SJCRH30 (cell line): ENCODE data around the gene ANKRD13D. TPM values are rescaled to one million over a fixed set of nuclear protein-coding genes. Genes with fewer than 3 reads are reported as not detected.
A peak's percentile ranks its signal among the peaks of the same experiment; 100 is the strongest.

Experiments used
- DNase-seq, 2 experiments: peaks; one replicate each; pipeline ENCODE4 v3.0.0-alpha.2; 2015 to 2020
- H3K27ac ChIP-seq: fragments of 250-450 bp; sonication (Bioruptor Pico); 2 replicates; pipeline ENCODE4 v1.5.1; 2020; ENCODE audit warnings: mild to moderate bottlenecking, moderate library complexity
- H3K27me3 ChIP-seq: fragments of 250-450 bp; sonication (Bioruptor Pico); 2 replicates; pipeline ENCODE4 v1.5.1; 2020; ENCODE audit warnings: mild to moderate bottlenecking, moderate library complexity
- H3K36me3 ChIP-seq: fragments of 250-450 bp; sonication (Bioruptor Pico); 2 replicates; pipeline ENCODE4 v1.5.1; 2020; ENCODE audit warnings: mild to moderate bottlenecking, moderate library complexity
- H3K4me1 ChIP-seq: fragments of 250-450 bp; sonication (Bioruptor Pico); 2 replicates; pipeline ENCODE4 v1.5.1; 2020; ENCODE audit warnings: mild to moderate bottlenecking, moderate library complexity
- H3K4me3 ChIP-seq: fragments of 250-450 bp; sonication (Bioruptor Pico); 2 replicates; pipeline ENCODE4 v1.5.1; 2020; ENCODE audit warnings: mild to moderate bottlenecking, moderate library complexity
- H3K9me3 ChIP-seq: fragments of 250-450 bp; sonication (Bioruptor Pico); replicated peaks from 2 replicates; pipeline ENCODE4 v1.5.1; 2020; ENCODE audit warnings: mild to moderate bottlenecking, moderate library complexity
- total RNA-seq: library from RNA; depleted of rRNA; stranded (reverse); fragments of >200 nt; shearing (Covaris generic); gene quantifications from 2 replicates; pipeline ENCODE4 v1.2.3, GENCODE V29; 2014; rRNA removed

ANKRD13D gene
- total RNA-seq: 15.3 and 19.9 TPM in 2 replicates

DNA sequence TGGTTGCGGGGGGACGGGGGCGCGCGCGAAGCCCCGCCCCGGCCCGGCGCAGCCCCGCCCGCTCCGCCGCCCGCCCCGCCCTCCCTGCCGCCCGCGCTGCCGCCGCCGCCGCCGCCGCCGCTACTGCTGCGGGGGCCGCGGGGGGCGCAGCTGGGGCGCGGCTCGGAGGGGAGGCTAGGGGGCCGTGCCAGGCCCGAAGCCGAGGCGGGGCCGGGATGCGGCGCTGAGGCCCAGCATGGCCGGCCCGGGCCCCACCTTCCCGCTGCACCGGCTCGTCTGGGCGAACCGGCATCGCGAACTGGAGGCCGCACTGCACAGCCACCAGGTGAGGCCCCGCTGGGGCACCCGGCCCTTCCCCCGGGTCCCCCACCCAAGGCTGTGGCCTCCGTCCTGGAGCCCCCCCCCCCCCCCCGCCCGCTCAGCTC is at the start of gene ANKRD13D:
ANKRD13D (plus strand) TSS at position 78 of the 425 bp plus-strand sequence; CDS start at position 236, 158 bp downstream.
- peaks cover 24% of the 10 kb centered on the region for H3K36me3 ChIP-seq

DNA sequence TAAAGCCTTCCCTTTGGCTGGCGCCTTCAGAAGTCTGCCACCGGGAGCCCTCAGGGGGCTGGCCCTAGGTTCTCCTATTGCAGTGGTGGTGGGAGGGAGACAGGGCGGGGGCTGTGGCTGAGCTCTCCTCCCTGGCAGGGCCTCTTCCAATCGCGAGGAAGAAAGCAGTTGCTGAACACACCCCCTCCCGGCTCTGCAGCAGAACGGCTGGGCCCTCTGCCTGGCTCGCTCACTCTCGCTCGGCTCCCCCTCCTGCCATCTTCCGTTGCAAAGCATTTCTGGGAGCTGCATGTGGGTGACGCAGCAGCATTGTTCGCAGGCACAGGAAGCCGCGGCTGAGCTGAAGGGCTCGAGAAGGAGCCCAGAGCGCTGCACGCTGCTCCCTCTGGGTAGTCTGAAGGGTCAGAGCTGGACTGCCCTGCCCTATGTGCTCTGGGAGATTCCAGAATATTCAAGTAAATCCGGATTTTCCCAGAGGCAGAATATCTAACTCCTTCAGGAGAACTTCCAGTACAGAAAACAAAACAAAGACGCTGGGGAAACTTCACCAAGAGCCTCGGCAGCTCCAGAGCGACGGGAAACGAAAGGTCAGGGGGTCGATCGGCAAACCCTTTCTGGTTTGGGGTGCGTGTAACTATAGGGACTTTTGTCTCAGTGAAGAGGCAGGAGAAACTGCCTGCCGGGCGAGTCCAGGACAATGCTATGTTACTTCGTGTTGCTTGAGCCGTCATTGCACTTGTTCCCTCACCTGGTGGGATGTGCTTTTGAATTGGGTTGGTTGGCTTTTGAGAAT is 49.1 kb upstream of the ANKRD13D start:
- Histone ChIP-seq H3K27me3 (no peaks in the 10 kb centered on the region), H3K4me3 (peak overlapping the region; percentile 66), H3K36me3 (peaks cover 17% of the 10 kb centered on the region), H3K4me1 (peaks cover 8% of the 10 kb centered on the region; the same call in 1 of the 2 replicates), H3K27ac (peak overlapping the region; percentile 75), H3K9me3 (no peaks in the 10 kb centered on the region)
- peak; percentile 97 to 98 for DNase-seq

More for the DNA sequence above, at the start of gene ANKRD13D:
- Histone ChIP-seq H3K27me3 (no peaks in the 10 kb centered on the region), H3K4me3 (peak within 1 kb of the TSS; percentile 91), H3K27ac (peak within 1 kb of the TSS; percentile 95), H3K9me3 (no peaks in the 10 kb centered on the region), H3K4me1 (peaks cover 7% of the 10 kb centered on the region)
- no peak for DNase-seq

DNA sequence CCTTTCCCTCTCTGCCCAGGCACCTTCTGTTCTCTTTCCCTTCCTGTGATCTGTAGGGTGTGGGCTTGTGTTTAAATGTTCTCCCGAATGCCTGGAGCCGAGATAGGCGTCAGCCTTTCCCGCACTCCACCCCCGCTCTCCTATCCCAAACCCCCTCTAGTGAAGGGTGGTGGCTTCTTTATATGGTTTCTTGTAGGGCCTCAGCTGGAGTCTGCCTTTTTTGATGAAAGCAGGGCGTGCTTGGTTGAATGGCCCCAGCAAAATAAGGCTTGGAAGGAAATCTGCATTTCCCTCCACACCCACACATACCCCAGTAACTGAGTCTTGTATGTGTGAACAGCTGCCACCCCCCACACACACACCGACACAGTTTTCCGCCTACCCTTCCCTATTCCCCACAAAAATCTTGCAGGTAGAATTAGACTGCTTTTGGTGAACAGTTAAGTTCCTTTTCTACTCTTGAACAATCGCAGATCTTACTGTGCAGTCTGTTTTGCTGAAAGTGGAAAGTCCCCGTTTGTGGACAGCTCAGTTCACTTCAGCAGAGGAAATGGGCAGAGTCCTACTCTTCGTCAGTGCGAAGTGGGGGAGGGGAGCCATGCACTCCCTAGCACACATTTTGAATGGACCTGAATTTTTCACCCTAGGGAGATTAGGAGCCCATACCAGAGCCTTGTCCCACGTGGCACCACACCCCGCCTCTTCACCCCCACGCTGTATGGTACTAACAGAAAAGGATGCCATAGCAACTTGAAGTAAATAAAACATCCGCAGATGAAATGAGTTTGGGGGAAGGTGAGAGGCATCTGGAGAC is 48.3 kb upstream of the ANKRD13D start:
- peak overlapping the region; percentile 75 for H3K27ac ChIP-seq
- peaks cover 25% of the 10 kb centered on the region for H3K36me3 ChIP-seq
- peaks cover 8% of the 10 kb centered on the region; the same call in 1 of the 2 replicates for H3K4me1 ChIP-seq
- H3K27me3 ChIP-seq: no peaks in the 10 kb centered on the region
- H3K4me3 ChIP-seq: peak overlapping the region; percentile 66
- H3K9me3 ChIP-seq: no peaks in the 10 kb centered on the region
- DNase-seq: peak; percentile 51 to 53

DNA sequence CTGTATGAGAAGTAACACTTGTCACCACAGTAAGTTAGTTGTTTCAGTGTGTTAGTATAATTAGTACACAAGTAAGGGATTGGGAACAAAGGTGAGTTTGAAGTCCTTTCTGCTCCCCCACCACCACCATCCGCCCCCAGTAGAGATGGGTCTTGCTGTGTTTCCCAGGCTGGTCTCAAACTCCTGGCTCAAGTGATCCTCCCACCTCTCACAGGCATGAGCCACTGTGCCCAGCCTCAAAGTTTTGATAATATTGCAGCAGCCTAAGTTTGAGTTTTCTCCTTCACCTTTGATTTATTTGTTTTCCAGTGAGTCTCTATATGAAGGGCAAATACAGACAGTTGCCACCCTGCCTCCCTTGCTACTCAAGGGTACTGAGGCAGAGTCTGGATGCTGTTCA is 46.6 kb upstream of the ANKRD13D start:
- no peak overlapping the region for H3K4me3 ChIP-seq
- no peak for DNase-seq
- H3K27ac ChIP-seq: no peak overlapping the region
- no peaks in the 10 kb centered on the region for H3K9me3 ChIP-seq
- peaks cover 8% of the 10 kb centered on the region; the same call in 1 of the 2 replicates for H3K4me1 ChIP-seq
- peaks cover 37% of the 10 kb centered on the region for H3K36me3 ChIP-seq
- H3K27me3 ChIP-seq: no peaks in the 10 kb centered on the region

DNA sequence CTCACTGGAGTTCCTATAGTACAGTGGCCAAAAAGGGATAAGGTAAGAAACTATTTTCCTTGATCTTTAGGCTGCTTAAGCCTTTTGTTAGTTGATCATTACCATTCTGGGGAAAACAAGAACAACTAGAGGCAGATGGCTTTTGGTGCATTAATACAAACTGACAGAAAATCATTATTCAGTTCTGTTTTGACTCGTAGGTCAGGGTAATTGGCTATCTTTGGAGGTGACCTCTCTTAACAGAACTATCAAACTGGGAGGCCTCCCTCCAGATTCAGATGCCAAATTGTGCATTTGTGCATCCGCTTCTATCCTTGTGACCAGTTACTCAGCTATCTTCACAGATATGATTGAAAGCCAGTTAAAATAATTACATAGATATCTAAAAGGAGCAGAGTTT is 46.1 kb upstream of the ANKRD13D start:
- Histone ChIP-seq H3K4me1 (peaks cover 8% of the 10 kb centered on the region; the same call in 1 of the 2 replicates), H3K9me3 (no peaks in the 10 kb centered on the region), H3K4me3 (no peak overlapping the region), H3K27me3 (no peaks in the 10 kb centered on the region), H3K27ac (no peak overlapping the region), H3K36me3 (peaks cover 42% of the 10 kb centered on the region)
- DNase-seq: no peak

DNA sequence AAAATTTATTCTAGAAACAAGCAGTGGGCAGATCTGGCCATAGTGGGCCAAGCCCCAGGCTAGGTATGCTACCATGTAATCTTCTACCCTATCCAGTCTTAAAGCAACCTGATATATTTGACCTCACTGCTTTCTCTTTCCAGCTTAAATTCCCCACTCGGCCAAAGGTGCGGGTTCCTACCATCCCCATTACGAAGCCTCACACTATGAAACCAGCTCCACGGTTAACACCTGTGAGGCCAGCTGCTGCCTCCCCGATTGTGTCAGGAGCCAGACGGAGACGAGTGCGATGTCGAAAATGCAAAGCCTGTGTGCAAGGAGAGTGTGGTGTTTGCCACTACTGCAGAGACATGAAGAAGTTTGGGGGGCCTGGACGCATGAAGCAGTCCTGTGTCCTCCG is 44.1 kb upstream of the ANKRD13D start:
- Histone ChIP-seq H3K27me3 (no peaks in the 10 kb centered on the region), H3K4me3 (no peak overlapping the region), H3K36me3 (peaks cover 60% of the 10 kb centered on the region), H3K4me1 (0 out of 2 replicates have a peak, but pooled peaks cover 3% of the 10 kb centered on the region), H3K27ac (no peak overlapping the region), H3K9me3 (no peaks in the 10 kb centered on the region)
- DNase-seq: no peak

DNA sequence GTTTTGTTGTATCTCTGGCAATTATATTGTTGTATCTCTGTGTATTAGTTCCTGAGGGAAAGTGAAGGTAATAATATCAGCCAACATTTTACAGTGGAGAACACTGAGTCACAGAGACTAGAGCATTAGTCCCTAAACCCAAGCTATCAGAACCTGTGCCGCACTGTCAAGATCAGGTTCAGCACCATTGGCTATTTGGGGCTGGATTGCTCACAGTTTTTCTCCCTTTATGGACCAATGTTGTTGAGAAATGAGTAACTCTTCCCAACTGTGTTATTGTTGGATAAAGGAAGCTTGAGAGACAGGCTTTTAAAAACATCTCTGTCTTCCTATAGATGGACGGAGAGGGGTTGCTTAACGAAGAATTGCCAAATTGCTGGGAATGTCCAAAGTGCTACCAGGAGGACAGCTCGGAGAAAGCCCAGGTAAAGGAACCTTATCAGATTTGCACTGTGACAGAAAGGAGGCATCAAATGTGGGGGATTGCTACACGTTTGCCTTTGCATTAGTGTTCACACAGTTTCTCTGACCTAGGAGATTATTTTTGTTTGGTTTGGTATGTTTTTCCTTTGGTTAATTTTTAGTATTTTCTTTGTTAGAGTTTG is 41.1 kb upstream of the ANKRD13D start:
- Histone ChIP-seq H3K27me3 (no peaks in the 10 kb centered on the region), H3K4me1 (no peaks in the 10 kb centered on the region), H3K9me3 (no peaks in the 10 kb centered on the region), H3K36me3 (peaks cover 84% of the 10 kb centered on the region), H3K27ac (no peak overlapping the region), H3K4me3 (no peak overlapping the region)
- no peak for DNase-seq

DNA sequence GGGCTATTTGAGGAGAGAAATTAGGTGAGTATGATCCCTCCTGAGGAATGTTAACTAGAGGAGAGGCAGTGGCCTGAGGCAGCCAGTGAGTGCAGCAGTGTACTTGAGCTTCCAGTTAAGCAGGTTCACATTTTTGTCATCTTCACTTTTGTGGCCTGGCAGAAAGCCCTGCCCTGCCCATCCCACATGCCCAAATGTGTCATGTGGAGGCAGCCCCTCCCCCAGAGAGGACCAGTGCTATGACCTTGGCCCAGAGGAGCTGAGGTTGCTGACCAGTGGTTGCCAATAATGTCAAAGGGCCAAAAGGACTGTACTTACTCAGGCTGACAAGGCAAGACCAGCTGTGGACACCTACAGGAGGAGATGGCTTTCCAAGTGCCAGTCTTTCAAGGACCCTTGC is 40.5 kb upstream of the ANKRD13D start:
- no peaks in the 10 kb centered on the region for H3K9me3 ChIP-seq
- no peak overlapping the region for H3K4me3 ChIP-seq
- peaks cover 84% of the 10 kb centered on the region for H3K36me3 ChIP-seq
- no peak for DNase-seq
- no peaks in the 10 kb centered on the region for H3K4me1 ChIP-seq
- no peak overlapping the region for H3K27ac ChIP-seq
- H3K27me3 ChIP-seq: no peaks in the 10 kb centered on the region

DNA sequence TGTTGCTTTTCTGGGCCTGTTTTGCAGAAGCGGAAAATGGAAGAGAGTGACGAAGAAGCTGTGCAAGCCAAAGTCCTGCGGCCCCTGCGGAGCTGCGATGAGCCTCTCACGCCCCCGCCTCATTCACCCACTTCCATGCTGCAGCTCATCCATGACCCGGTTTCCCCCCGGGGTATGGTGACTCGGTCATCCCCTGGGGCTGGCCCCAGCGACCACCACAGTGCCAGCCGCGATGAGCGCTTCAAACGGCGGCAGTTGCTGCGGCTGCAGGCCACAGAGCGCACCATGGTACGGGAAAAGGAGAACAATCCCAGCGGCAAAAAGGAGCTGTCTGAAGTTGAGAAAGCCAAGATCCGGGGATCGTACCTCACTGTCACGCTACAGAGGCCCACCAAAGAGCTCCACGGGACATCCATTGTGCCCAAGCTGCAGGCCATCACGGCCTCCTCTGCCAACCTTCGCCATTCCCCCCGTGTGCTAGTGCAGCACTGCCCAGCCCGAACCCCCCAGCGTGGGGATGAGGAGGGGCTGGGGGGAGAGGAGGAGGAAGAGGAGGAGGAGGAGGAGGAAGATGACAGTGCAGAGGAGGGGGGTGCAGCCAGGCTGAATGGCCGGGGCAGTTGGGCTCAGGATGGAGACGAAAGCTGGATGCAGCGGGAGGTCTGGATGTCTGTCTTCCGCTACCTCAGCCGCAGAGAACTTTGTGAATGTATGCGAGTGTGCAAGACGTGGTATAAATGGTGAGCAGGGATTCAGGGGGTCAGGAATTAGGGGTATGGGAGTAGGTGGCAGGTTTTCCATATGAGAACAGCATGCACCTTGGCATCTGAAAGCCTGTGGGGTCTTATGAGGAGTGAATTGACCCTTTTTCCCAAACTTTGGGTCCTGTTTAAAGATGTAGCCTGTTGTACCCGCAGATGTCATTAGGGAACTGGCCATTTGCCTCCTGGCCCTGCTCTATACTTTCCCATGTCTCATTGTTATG is 38.8 kb upstream of the ANKRD13D start:
- no peak overlapping the region for H3K27ac ChIP-seq
- H3K4me3 ChIP-seq: no peak overlapping the region
- peaks cover 82% of the 10 kb centered on the region for H3K36me3 ChIP-seq
- no peaks in the 10 kb centered on the region for H3K9me3 ChIP-seq
- DNase-seq: no peak
- H3K4me1 ChIP-seq: no peaks in the 10 kb centered on the region
- H3K27me3 ChIP-seq: no peaks in the 10 kb centered on the region

DNA sequence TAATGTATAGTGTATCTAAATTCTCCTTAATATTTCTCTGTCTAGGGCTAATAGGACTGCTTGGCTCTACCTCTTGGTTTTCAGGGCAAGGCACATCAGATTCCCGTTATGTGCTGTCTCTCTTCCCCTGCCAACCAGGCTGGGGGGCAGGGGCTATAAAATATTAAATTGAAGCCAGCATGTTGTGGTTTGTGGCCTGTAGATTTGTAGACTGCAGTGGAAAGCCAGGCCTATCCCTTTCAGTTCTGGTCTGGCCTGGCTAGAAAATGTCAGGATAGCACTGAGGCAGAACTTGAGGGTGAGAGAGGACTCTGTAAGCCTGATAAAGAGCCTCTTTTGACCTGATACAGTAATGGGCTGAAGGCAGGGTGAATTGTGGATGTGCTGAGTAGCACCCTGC is 37.3 kb upstream of the ANKRD13D start:
- Histone ChIP-seq H3K4me3 (no peak overlapping the region), H3K27ac (no peak overlapping the region), H3K36me3 (peaks cover 72% of the 10 kb centered on the region), H3K27me3 (no peaks in the 10 kb centered on the region), H3K9me3 (no peaks in the 10 kb centered on the region), H3K4me1 (no peaks in the 10 kb centered on the region)
- no peak for DNase-seq

DNA sequence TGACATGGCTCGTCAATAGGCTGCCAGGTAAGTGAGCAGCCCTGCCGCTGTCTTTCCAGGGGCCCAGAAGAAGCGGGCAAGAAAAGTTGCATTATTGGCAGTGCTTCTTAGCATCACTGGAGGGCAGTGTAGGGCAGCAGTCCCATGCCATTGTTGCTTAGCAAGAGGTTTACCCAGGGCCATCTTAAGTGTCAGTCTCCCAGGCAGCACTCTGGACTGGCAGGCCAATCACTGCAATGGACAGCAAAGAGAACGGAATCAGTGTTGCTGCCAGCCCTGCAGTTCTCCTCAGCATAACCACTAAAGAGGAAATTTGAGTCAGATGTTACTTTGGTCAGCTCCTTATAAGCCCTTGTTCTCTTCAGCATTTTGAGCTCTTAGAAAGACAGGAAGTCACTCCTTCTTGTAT is 36.3 kb upstream of the ANKRD13D start:
- no peaks in the 10 kb centered on the region for H3K9me3 ChIP-seq
- peak in 1 of 2 experiments; percentile 26 for DNase-seq

DNA sequence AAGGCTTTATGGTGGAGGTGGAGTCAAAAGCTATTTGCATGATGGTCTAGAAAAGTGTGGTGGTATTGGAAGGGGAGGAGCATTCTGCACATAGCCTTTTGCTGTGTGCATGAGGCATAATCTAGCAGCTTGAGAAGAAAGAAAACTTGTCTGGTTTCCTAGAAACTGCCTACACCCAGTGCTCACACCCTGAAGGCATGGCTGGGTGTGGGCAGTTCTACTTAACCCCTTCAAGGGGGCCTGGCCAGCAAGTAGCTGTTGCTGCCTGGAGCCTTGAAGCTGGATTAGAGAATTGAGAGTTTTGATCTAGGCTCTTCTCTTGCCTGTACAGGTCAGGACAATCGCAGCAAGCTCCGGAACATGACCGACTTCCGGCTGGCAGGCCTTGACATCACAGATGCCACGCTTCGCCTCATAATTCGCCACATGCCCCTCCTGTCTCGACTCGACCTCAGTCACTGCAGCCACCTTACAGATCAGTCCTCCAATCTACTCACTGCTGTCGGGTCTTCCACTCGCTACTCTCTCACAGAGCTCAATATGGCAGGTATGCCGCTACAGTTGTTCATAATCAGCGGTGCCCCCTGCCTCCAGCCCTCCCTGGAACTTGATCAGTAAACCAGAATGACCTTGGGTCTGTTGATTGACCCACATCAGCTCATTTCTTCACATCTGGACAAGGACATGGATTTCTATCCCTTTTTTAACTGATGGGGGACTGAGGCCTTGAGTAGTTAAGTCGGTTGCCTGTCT is 35.1 kb upstream of the ANKRD13D start:
- H3K4me3 ChIP-seq: no peak overlapping the region
- no peak for DNase-seq
- no peaks in the 10 kb centered on the region for H3K9me3 ChIP-seq
- H3K27me3 ChIP-seq: no peaks in the 10 kb centered on the region
- H3K36me3 ChIP-seq: peaks cover 57% of the 10 kb centered on the region
- no peak overlapping the region for H3K27ac ChIP-seq
- H3K4me1 ChIP-seq: no peaks in the 10 kb centered on the region

More for the DNA sequence above, 36.3 kb upstream of the ANKRD13D start:
- Histone ChIP-seq H3K27me3 (no peaks in the 10 kb centered on the region), H3K36me3 (peaks cover 69% of the 10 kb centered on the region), H3K4me1 (no peaks in the 10 kb centered on the region), H3K4me3 (no peak overlapping the region), H3K27ac (no peak overlapping the region)

DNA sequence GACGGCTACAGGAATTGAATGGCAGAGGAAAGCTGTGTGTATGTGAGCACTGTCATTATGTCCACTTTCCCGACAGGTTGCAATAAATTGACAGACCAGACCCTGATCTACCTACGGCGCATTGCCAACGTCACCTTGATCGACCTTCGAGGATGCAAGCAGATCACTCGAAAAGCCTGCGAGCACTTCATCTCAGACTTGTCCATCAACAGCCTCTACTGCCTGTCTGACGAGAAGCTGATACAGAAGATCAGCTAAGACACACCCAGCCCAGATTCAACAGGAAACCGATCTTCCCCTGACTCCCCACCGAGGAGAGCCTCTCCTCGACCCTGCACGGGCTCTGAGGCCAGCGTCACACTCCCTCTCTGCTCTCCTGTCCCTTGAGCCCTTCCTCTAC is 34.3 kb upstream of the ANKRD13D start:
- Histone ChIP-seq H3K4me1 (no peaks in the 10 kb centered on the region), H3K9me3 (no peaks in the 10 kb centered on the region), H3K36me3 (peaks cover 49% of the 10 kb centered on the region), H3K27ac (no peak overlapping the region), H3K27me3 (no peaks in the 10 kb centered on the region), H3K4me3 (no peak overlapping the region)
- no peak for DNase-seq
